ENCODE data around the gene CMIP.

DNA sequence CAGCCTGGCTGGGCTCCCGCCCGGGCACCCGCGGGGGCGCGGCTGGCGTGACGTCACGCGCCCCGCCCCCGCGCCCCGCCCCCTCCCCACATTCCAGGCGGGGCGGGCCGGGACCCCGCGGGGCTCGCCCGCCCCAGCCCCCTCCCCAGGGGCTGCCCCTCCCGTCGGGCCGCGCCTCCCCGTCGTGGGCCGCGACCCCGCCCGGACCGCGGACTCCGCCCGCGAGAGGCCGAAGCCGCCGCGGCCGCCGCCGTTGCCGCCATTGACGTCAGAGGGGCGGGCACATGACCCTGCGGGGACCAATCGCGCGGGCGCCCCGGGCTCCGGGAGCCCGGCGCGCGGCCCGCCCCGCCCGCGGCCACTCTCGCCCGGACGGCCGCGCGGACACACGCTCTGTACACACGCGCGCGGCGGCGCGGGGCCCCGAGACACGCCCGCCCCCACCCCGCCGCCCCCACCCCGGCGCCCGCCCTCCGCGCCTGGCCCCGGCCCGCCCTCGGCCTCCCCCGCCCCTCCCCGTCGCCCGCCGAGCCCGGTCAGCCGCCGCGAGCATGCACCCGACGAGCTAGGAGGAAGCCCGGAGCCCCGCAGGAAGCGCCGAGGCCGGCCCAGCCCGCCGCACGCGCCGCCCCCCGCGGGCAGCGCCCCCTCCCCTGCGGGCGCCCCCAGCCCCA lies at the start of gene CMIP:
- TF ChIP-seq CTCF (IDR thresholded peaks at IDR 0.05) (no peak), POLR2A (IDR thresholded peaks at IDR 0.05) (peak in 1 of 2 donors; percentile 51)
